Stimulated activated CD4-positive, alpha-beta T cell treated with anti-CD3 and anti-CD28 coated beads, Interleukin-2, amount 100 ng/mL, for 24 hours (primary cell): ENCODE measurements around the gene TRPM3.

Experiments used
- DNase-seq, 2 donors: peaks; one replicate each; pipeline ENCODE4 v3.0.0-alpha.2; 2020

The TRPM3 gene

GRCh38 chr9:70941191-70941590, 180.2 kb downstream of the TRPM3 start:
- DNase-seq: no peak

- DNase-seq: no peak
Observed at GRCh38 chr9:70940605-70941004, 180.8 kb downstream of the TRPM3 start.

- no peak for DNase-seq
Observed at GRCh38 chr9:70936536-70936935, 184.9 kb downstream of the TRPM3 start.

DNA sequence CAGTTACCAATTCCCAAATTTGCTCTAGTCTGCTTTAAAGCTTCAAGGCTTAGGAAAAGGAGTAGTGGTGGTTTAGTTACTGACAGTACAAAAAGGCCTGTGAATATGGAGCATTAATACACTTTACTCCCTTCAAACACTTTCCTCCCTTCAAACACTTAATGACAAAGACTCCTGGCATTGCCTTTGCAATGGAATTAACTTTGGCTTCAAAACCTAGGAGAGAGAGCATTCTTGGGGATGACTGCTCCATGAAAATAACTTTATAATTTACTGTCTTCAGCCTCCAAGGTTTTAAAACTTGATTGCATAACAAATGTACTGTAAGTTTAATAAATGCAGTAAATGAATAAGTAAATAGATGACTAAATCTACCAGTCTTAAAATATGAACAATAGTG, 185.6 kb downstream of the TRPM3 start:
- no peak for DNase-seq

GRCh38 chr9:70934642-70935041, 186.8 kb downstream of the TRPM3 start:
- DNase-seq: no peak

DNA sequence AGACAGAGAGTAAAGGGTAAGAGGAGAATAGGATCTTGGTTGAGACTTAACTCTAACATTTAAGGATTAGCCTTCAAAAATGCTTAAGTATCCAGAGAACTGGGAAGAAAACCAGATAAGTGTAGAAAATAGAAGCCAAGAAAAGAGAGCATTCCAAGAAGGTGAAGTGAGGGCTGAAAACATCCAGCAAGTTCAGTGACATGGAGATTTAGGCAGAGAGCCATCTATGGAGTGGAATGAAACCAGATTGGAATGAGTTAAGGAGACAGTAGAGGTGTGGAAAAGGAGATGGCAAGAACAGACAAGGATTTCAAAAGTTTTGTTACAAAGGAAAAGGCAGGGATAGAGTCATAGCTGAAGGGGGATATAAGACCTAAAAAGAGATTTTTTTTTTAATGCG, 188.1 kb downstream of the TRPM3 start:
- DNase-seq: no peak

DNA sequence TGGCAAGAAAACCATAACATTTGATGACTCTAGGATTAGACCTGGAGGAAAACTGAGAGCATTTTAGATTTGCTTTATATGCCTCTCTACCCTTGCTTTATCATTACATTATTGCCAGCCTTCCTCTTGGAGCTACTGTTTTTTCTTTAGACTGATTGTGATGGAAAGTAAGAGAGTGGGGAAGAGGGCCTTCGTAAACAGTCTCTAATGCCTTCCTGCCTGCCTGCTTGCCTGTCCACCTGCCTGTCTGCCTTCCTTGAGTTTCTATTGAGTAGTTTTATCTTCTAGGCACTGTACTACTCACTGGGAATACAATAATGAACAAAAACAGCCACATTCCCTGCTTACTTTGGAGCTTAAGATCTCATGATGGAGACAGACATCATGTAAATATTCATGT, 189.3 kb downstream of the TRPM3 start:
- DNase-seq: no peak

DNA sequence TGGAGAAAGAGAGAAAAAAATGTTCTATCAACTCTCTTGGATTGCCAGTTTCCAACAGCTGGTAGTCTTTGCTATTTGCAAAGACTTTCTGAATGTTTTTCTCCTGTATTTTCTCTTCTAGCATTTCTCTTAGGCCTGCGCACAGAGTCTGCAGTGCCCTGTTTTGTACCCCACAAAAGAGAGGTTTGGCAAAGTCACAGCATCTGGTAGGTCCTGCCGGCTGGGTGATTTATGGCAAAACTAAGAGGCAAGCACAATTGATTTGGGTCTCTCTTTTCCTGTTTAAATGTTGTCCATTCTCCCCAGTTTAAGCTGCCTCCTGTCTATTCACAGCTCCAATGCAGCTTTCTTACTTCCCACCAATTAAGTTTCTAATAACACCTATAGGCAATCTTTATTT, 193.9 kb downstream of the TRPM3 start:
- DNase-seq: no peak

GRCh38 chr9:70924895-70925547, 196.4 kb downstream of the TRPM3 start:
- DNase-seq: no peak

DNA sequence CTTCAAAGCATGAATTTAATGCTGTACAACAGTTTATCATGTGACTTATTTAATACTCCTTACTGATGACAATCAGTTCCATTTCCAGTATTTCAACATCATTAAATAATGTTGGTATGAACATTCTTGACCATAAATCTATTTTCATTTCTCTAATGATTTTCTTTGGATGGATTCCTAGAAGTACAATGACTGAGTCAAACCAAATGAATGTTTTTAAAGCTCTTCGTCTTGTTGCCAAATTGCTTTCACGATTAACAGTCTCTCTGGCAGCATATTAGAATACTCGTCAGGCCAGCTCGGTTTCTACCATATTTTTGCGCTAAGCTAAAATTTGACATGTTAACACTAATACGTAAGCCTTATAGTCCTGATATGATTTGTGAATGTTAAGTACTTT, 197.0 kb downstream of the TRPM3 start:
- no peak for DNase-seq

DNA sequence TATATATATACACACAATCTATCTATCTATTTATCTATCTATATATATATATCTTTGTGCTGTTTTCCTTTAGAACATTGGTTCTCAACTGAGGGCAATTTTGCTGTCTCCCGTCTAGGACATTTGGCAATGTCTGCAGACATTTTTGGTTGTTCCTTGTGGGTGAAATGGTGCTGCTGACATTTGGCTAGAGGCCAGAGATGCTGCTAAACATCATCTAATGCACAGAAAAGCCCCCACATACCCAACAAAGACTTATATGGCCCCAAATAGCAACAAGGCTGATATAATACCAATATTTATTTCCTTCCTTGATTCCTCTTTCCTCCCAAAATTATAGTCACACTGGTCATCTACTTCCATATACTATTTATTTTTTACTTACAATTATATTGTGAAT, 197.5 kb downstream of the TRPM3 start:
- DNase-seq: no peak

DNA sequence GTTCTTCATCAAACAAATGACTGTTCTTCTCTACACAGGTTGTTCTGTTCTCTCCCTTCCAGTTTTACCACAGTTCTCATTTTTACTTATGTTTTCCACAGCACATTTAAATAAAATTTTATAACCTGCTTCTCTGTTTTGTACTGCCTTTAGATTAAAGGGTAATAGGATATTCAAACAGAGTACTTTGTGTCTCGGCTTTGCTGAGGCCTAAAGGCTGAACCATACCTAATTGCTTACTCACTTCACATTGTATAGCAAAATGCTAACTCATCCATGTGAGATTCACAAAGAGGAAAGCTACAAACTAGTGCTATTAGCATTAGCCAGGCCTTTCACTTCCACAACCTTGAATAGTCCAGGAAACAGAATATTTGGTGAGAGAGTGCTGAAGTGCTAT, 200.3 kb downstream of the TRPM3 start:
- no peak for DNase-seq

- DNase-seq: no peak
Observed at GRCh38 chr9:70917277-70917676, 204.1 kb downstream of the TRPM3 start.

DNA sequence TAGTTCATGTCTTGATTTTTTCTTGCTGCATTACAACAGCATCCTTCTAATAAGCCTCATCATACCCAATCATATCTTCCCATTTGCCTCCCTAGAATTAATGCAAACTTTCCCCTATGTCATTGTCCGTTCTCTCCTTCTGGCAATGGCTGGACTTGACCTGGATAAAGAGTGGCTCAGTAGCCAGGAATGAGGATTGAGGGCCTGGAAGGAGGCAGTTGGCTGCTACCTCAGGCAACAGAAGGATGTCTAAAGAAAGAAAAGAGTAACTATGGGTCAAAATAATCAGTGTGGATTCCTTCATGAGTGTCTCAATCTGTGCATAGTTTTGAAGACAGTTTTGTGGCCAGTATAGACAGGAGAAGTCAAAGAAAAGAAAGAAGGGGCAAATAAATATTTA, 209.6 kb downstream of the TRPM3 start:
- DNase-seq: no peak

GRCh38 chr9:70910598-70910997, 210.8 kb downstream of the TRPM3 start:
- no peak for DNase-seq

DNA sequence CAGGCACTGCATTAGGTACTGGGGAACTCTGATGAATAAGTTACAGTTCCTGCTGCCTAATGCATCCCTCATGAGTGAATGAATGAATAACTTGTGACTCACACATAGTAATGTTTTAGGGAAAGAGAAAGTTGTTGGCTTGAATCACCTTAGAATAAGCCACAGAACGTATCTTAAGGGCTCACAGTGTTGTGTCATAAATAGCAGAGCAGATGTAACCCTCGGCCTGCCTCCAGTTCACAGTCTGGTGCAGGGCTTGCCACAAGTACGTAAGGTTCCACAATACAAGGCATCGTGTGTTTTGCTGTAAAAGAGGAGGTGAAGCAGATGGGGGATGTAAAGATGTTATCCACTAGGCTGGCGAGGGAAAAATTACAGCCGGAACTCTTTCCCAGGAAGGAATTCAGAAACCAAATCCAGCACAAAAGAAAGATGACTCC, 218.7 kb downstream of the TRPM3 start:
- no peak for DNase-seq

GRCh38 chr9:70902171-70902570, 219.2 kb downstream of the TRPM3 start:
- DNase-seq: no peak

- DNase-seq: no peak
Observed at GRCh38 chr9:70901746-70902145, 219.7 kb downstream of the TRPM3 start.

DNA sequence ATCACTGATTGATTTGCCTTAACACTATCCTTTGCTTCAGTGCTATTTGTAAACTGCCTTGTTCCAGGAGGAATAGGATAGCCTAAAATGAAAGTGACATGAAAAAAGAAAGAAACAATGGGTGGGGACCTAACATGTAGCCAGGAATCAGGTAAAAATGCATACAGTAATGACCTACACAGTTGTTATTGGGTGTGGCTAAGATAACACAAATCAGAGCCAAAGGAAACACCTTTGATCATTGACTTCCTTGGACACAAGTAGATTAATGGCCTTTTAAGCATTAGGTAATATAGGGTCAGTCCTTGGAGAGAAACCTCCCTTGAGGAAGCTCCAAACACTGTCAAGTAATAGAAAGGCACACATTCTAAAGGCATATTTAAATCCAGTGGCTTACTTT, 220.4 kb downstream of the TRPM3 start:
- no peak for DNase-seq

GRCh38 chr9:70893580-70894122, 227.8 kb downstream of the TRPM3 start:
- no peak for DNase-seq

GRCh38 chr9:70888471-70888870, 232.9 kb downstream of the TRPM3 start:
- no peak for DNase-seq

GRCh38 chr9:70887826-70888225, 233.6 kb downstream of the TRPM3 start:
- no peak for DNase-seq

DNA sequence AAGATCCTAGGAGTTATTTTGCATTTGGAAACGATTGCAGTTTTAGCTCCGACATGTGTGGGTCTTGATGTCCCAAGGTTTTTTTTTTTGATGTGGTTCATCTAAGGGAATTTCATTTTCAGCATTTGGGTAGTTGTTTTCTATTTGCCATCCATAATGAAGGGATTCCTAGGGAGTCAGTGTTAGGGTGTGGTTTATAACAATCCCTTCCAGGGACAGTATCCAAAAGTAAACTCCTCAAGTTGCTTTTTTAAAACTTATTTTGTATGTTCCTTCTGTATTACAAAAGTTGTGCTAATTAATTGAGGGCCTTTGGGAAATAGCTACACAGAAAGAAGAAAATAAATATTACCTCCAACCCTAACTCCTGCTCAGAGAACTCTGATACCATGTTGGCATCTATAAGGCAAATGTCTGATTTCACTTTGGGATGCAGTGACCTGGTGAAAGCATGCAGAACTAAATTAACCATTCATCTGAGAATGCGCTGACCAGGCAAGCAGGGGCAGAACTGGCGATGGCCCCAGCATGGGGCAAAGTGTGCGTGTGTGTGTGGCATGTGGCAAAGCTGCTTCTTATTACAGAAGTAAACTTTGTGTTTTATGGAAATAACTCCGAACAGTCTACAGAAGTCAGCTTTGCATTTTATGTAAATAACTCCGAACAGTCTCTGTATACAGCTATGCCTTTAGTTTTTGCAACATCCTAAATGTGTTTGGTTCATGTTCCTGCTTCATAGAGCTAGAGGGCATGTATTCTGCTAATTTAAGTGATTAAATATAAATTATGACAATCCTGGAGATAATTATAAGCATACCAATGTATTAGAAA, 237.2 kb downstream of the TRPM3 start:
- no peak for DNase-seq

- DNase-seq: no peak
Observed at GRCh38 chr9:70883056-70883455, 238.4 kb downstream of the TRPM3 start.
